ENCODE data around the gene NRXN3. TPM values are rescaled to one million over a fixed set of nuclear protein-coding genes. Genes with fewer than 3 reads are reported as not detected.

Gene NRXN3
- polyA plus RNA-seq, 1 donor (not counting 4 experiments of a cell fraction or from before 2014, with no cell fraction given), result 0.89 TPM

DNA sequence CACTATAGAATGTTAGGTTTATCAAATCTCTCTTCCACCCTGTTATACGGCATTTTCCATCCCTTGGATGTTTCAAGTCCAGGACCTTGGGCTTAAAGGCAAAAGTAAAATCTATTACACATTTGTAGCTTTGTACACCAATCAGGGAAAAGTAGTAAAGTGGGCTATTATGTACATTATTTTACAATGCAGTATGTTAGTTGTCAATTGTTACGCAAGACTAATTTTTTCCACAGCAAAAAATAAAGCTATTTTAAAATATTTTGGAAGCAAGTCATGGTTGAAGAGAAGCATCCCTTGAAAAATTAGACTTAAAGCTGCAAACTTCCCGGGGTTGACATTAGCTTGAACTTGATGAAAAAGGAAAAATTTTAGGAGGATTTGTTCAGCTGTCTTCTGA lies 1564.9 kb downstream of the NRXN3 start:
- Histone ChIP-seq H3K4me1 (ENCODE audit: control insufficient read depth, extremely low read depth, insufficient read depth, low read length) (no peaks in the 10 kb centered on the region), H3K9ac (ENCODE audit: control insufficient read depth, extremely low read depth, insufficient read depth, low read length) (no peak overlapping the region), H3K9me1 (ENCODE audit: control insufficient read depth, extremely low read depth, insufficient read depth, low read length) (no peaks in the 10 kb centered on the region), H3K9me3 (ENCODE audit: control insufficient read depth, low read depth, low read length) (no peaks in the 10 kb centered on the region), H3K27ac (ENCODE audit: control insufficient read depth, insufficient read depth, low read length) (no peak overlapping the region), H3K36me3 (ENCODE audit: control insufficient read depth in 2 of 2, extremely low read depth in 1 of 2, insufficient read depth in 2 of 2, low read length in 2 of 2) (no peaks in the 10 kb centered on the region), H3K4me2 (ENCODE audit: control insufficient read depth, extremely low read depth, insufficient read depth, low read depth, low read length) (no peak overlapping the region), H3K79me2 (ENCODE audit: control insufficient read depth, insufficient read depth, low read length) (no peaks in the 10 kb centered on the region), H4K20me1 (ENCODE audit: control insufficient read depth, extremely low read depth, insufficient read depth, low read length) (no peaks in the 10 kb centered on the region), H2AFZ (ENCODE audit: control insufficient read depth, low read length) (no peak overlapping the region), H3K27me3 (ENCODE audit: control insufficient read depth, extremely low read depth, insufficient read depth, low read length) (no peaks in the 10 kb centered on the region), H3K4me3 (ENCODE audit: control insufficient read depth in 2 of 3, extremely low read depth in 1 of 3, insufficient read depth in 2 of 3, low read depth in 1 of 3, low read length in 3 of 3) (no peak overlapping the region)
- dilution Hi-C loops (cut with MboI; ENCODE audit: extremely low pct_ligation_motif_present, low sequenced_read_pairs), result no loop called here
- FAIRE-seq (no peak), DNase-seq (ENCODE audit: low read depth, low spot score) (no peak)
- TF ChIP-seq, protein P1, sequence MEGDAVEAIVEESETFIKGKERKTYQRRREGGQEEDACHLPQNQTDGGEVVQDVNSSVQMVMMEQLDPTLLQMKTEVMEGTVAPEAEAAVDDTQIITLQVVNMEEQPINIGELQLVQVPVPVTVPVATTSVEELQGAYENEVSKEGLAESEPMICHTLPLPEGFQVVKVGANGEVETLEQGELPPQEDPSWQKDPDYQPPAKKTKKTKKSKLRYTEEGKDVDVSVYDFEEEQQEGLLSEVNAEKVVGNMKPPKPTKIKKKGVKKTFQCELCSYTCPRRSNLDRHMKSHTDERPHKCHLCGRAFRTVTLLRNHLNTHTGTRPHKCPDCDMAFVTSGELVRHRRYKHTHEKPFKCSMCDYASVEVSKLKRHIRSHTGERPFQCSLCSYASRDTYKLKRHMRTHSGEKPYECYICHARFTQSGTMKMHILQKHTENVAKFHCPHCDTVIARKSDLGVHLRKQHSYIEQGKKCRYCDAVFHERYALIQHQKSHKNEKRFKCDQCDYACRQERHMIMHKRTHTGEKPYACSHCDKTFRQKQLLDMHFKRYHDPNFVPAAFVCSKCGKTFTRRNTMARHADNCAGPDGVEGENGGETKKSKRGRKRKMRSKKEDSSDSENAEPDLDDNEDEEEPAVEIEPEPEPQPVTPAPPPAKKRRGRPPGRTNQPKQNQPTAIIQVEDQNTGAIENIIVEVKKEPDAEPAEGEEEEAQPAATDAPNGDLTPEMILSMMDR (optimal IDR thresholded peaks at IDR 0.05 in 1 of 3, IDR thresholded peaks at IDR 0.05 in 1 of 3, conservative IDR thresholded peaks at IDR 0.05 in 1 of 3; ENCODE audit: extremely low read depth in 1 of 3, insufficient read depth in 2 of 3, low read length in 3 of 3), result no peak
- TF ChIP-seq EZH2 (IDR thresholded peaks at IDR 0.05; ENCODE audit: low read length), result no peak

DNA sequence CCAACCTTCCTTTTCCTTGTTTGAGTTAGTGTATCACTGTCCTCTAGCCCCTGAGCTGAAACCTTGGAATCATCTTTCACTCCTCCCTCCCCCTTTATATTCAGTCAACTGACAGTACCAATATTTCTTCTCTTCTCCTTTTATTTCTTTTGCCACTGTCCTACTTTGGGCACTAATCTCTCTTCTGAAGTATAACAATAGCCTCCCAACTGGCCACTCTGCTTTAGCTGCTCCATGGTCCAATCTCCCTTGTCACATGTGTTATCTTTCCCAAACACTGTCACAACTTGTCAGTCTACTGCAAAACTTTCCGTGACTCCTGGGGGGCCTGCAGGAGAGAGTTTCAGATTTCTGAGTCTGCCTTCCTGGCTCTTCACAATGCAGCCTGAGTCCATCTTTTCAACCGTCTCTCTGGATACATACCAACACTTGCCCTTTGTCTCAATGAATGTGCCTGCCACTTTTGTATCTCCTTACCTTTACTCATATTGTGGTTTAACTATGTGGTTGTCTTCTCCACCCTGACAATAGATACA lies 1570.0 kb downstream of the NRXN3 start:
- FAIRE-seq, result no peak
- H3K27me3 ChIP-seq (ENCODE audit: control insufficient read depth, extremely low read depth, insufficient read depth, low read length), result no peaks in the 10 kb centered on the region

More for the DNA sequence above, 1570.0 kb downstream of the NRXN3 start:
- no peak for DNase-seq (ENCODE audit: low read depth, low spot score)
- Histone ChIP-seq H3K4me1 (ENCODE audit: control insufficient read depth, extremely low read depth, insufficient read depth, low read length) (no peaks in the 10 kb centered on the region), H3K27ac (ENCODE audit: control insufficient read depth, insufficient read depth, low read length) (no peak overlapping the region), H3K4me3 (ENCODE audit: control insufficient read depth in 2 of 3, extremely low read depth in 1 of 3, insufficient read depth in 2 of 3, low read depth in 1 of 3, low read length in 3 of 3) (no peak overlapping the region), H3K9me1 (ENCODE audit: control insufficient read depth, extremely low read depth, insufficient read depth, low read length) (no peaks in the 10 kb centered on the region), H3K4me2 (ENCODE audit: control insufficient read depth, extremely low read depth, insufficient read depth, low read depth, low read length) (no peak overlapping the region), H3K79me2 (ENCODE audit: control insufficient read depth, insufficient read depth, low read length) (no peaks in the 10 kb centered on the region), H3K9ac (ENCODE audit: control insufficient read depth, extremely low read depth, insufficient read depth, low read length) (no peak overlapping the region), H2AFZ (ENCODE audit: control insufficient read depth, low read length) (no peak overlapping the region), H3K9me3 (ENCODE audit: control insufficient read depth, low read depth, low read length) (no peaks in the 10 kb centered on the region), H4K20me1 (ENCODE audit: control insufficient read depth, extremely low read depth, insufficient read depth, low read length) (no peaks in the 10 kb centered on the region), H3K36me3 (ENCODE audit: control insufficient read depth in 2 of 2, extremely low read depth in 1 of 2, insufficient read depth in 2 of 2, low read length in 2 of 2) (no peaks in the 10 kb centered on the region)
- no peak for TF ChIP-seq EZH2 (IDR thresholded peaks at IDR 0.05; ENCODE audit: low read length)
- TF ChIP-seq, protein P1 (optimal IDR thresholded peaks at IDR 0.05 in 1 of 3, IDR thresholded peaks at IDR 0.05 in 1 of 3, conservative IDR thresholded peaks at IDR 0.05 in 1 of 3; ENCODE audit: extremely low read depth in 1 of 3, insufficient read depth in 2 of 3, low read length in 3 of 3), result no peak
- dilution Hi-C loops (cut with MboI; ENCODE audit: extremely low pct_ligation_motif_present, low sequenced_read_pairs), result no loop called here
